Endothelial cell of umbilical vein (primary cell): ENCODE data around the gene ACTR8. TPM values are rescaled to one million over a fixed set of nuclear protein-coding genes. Genes with fewer than 3 reads are reported as not detected.

Experiments
- BruUV-seq: library from RNA; stranded (reverse); fragments of 400-500 nt; replicated peaks from 2 replicates; lab custom pipeline; 2021; lab: Mats Ljungman, UMichigan
- CTCF ChIA-PET: fragments of 300-600, 350-600 bp; sonication (Branson Sonifier 250); formaldehyde crosslinking; loops from one replicate; lab custom pipeline; 2021; ENCODE audit warnings: antibody characterized with exemption, inconsistent platforms; lab: Charles Lee
- POLR2A ChIA-PET: fragments of 300-600, 350-600 bp; sonication (Branson Sonifier 250); formaldehyde crosslinking; loops from one replicate; lab custom pipeline; 2021; ENCODE audit warnings: antibody characterized with exemption, inconsistent platforms; lab: Charles Lee
- DNase-seq: peaks from one replicate; pipeline ENCODE4 v3.0.0-alpha.2; 2011; ENCODE audit warnings: low read depth, low spot score
- FAIRE-seq: peaks from 2 replicates; lab custom pipeline; 2011; peaks lifted over from hg19 to GRCh38; lab: Jason Lieb, UNC
- H2AFZ ChIP-seq: 2 replicates; pipeline ENCODE4 v1.6.0; 2012; ENCODE audit warnings: low read depth, low read length, control low read depth, inconsistent platforms
- H3K27ac ChIP-seq: 2 replicates; pipeline ENCODE4 v1.5.1; 2011; ENCODE audit warnings: low read depth, mild to moderate bottlenecking, control low read depth, low read length, moderate library complexity; ENCODE audit not compliant: insufficient read depth
- H3K27me3 ChIP-seq, 2 experiments: 2 replicates each; pipeline versions ENCODE4 v1.6.0 to v1.6.1; 2011; ENCODE audit warnings: low read length in 2 of 2, mixed read lengths in 1 of 2; ENCODE audit not compliant: control insufficient read depth in 2 of 2, insufficient read depth in 2 of 2
- H3K36me3 ChIP-seq, 2 experiments: 2 replicates in 1 of 2; 3 replicates in 1 of 2; pipeline ENCODE4 v1.5.1; 2011; ENCODE audit warnings: low read length in 2 of 2, mild to moderate bottlenecking in 1 of 2, moderate library complexity in 1 of 2; ENCODE audit not compliant: control insufficient read depth in 2 of 2, insufficient read depth in 2 of 2; ENCODE audit errors: extremely low read depth in 1 of 2
- H3K4me1 ChIP-seq: 3 replicates; pipeline ENCODE4 v1.5.1; 2011; ENCODE audit warnings: mild to moderate bottlenecking, low read length; ENCODE audit not compliant: control insufficient read depth, insufficient read depth; ENCODE audit errors: extremely low read depth
- H3K4me2 ChIP-seq: 2 replicates; pipeline ENCODE4 v1.6.1; 2011; ENCODE audit warnings: low read length, control low read depth, mixed read lengths; ENCODE audit not compliant: insufficient read depth
- H3K4me3 ChIP-seq, 3 experiments: fragments of 200-600 bp in 1 of 3; sonication (generic), shearing (Covaris generic) in 1 of 3; replicated peaks in 1 of 3; 2 replicates each; pipeline ENCODE4 v1.5.1; 2011 to 2016; ENCODE audit warnings: control low read depth in 3 of 3, low read length in 3 of 3, mild to moderate bottlenecking in 2 of 3, inconsistent platforms in 1 of 3, low read depth in 1 of 3, moderate library complexity in 1 of 3; ENCODE audit not compliant: insufficient read depth in 1 of 3
- H3K79me2 ChIP-seq: 2 replicates; pipeline ENCODE4 v1.6.0; 2012; ENCODE audit warnings: low read length, inconsistent platforms; ENCODE audit not compliant: control insufficient read depth, insufficient read depth
- H3K9ac ChIP-seq: replicated peaks from 2 replicates; pipeline ENCODE3; 2011; ENCODE audit warnings: low read length, control low read depth; ENCODE audit not compliant: insufficient read depth; ENCODE audit errors: extremely low read depth
- H3K9me1 ChIP-seq: replicated peaks from 3 replicates; pipeline ENCODE4 v1.6.0; 2011; ENCODE audit warnings: mild to moderate bottlenecking, low read length; ENCODE audit not compliant: control insufficient read depth, insufficient read depth; ENCODE audit errors: extremely low read depth
- H3K9me3 ChIP-seq: replicated peaks from 2 replicates; pipeline ENCODE4 v1.5.1; 2012; ENCODE audit warnings: low read length, inconsistent platforms; ENCODE audit not compliant: control insufficient read depth, insufficient read depth
- H4K20me1 ChIP-seq: replicated peaks from 2 replicates; pipeline ENCODE3; 2011; ENCODE audit warnings: mild to moderate bottlenecking, low read length; ENCODE audit not compliant: control insufficient read depth, insufficient read depth; ENCODE audit errors: extremely low read depth
- CTCF ChIP-seq, 2 donors: IDR thresholded peaks; 1 replicate in 1 of 2; 2 replicates in 1 of 2; pipeline ENCODE4 v1.5.1; 2011; ENCODE audit warnings: low read length in 2 of 2, mild to moderate bottlenecking in 2 of 2, moderate library complexity in 2 of 2, control low read depth in 1 of 2, inconsistent platforms in 1 of 2, low read depth in 1 of 2; ENCODE audit not compliant: insufficient read depth in 1 of 2; ENCODE audit errors: extremely low read depth in 1 of 2
- EZH2 ChIP-seq: IDR thresholded peaks from 2 replicates; pipeline ENCODE4 v1.6.1; 2012; ENCODE audit warnings: borderline replicate concordance, low read depth, mild to moderate bottlenecking, moderate library complexity, low read length, inconsistent platforms; ENCODE audit not compliant: severe bottlenecking
- FOS ChIP-seq: IDR thresholded peaks from 2 replicates; pipeline ENCODE4 v1.6.1; 2011; ENCODE audit warnings: mild to moderate bottlenecking, low read length, moderate library complexity, borderline replicate concordance; ENCODE audit not compliant: insufficient read depth
- GATA2 ChIP-seq: IDR thresholded peaks from 2 replicates; pipeline ENCODE4 v1.7.0; 2011; ENCODE audit warnings: low read depth, mild to moderate bottlenecking, moderate library complexity, mixed read lengths, low read length; ENCODE audit not compliant: insufficient read length, insufficient read depth
- JUN ChIP-seq: IDR thresholded peaks from 2 replicates; pipeline ENCODE4 v1.6.1; 2011; ENCODE audit warnings: borderline replicate concordance, low read depth; ENCODE audit not compliant: insufficient read length, insufficient read depth
- MAX ChIP-seq: IDR thresholded peaks from 2 replicates; pipeline ENCODE4 v1.6.1; 2011; ENCODE audit not compliant: insufficient read depth, insufficient read length
- MYC ChIP-seq: IDR thresholded peaks from one replicate; pipeline ENCODE4 v1.6.1; 2011; ENCODE audit warnings: mild to moderate bottlenecking, low read depth, low read length
- POLR2A ChIP-seq: IDR thresholded peaks from 2 replicates; pipeline ENCODE4 v1.6.1; 2012; ENCODE audit warnings: low read depth, mild to moderate bottlenecking, control low read depth, low read length
- POLR2AphosphoS5 ChIP-seq: IDR thresholded peaks from 2 replicates; pipeline ENCODE4 v1.6.1; 2012; ENCODE audit warnings: low read depth, mild to moderate bottlenecking, control low read depth, low read length, moderate library complexity; ENCODE audit not compliant: insufficient read depth
- dilution Hi-C: fragments of 300-500 bp; cut with MboI; formaldehyde crosslinking; loops from one replicate; pipeline ENCODE4 v1.15.0; 2019; ENCODE audit warnings: low sequenced_read_pairs; ENCODE audit not compliant: extremely low pct_ligation_motif_present
- intact Hi-C: fragments of 100-400 bp; cut with micrococcal nuclease; formaldehyde crosslinking; loops from one replicate; pipeline ENCODE4 v1.10.0; 2022
- polyA plus RNA-seq, 4 experiments: library from polyadenylated mRNA; depleted of rRNA in 3 of 4; stranded (reverse) in 3 of 4; unstranded in 1 of 4; fragments of >200 nt; gene quantifications; 2 replicates each; pipeline versions ENCODE4 v1.2.1 to v1.2.3, GENCODE V29; 2011 to 2012; ENCODE audit warnings: missing spikeins in 1 of 4
- total RNA-seq: library from RNA; stranded (reverse); gene quantifications from 2 replicates; pipeline ENCODE4 v1.2.3, GENCODE V29; 2021

The ACTR8 gene
- total and polyA plus RNA-seq, 2 donors (not counting 3 experiments of a cell fraction or from before 2014, with no cell fraction given), result 14.4 to 42.0 TPM

GRCh38 chr3:53829605-53830004 is 52.3 kb downstream of the ACTR8 start:
- dilution Hi-C loops, result no loop called here
- Histone ChIP-seq H3K79me2 (no peaks in the 10 kb centered on the region), H3K4me3 (no peak overlapping the region), H3K9me3 (no peaks in the 10 kb centered on the region), H3K4me2 (no peak overlapping the region), H3K27ac (no peak overlapping the region), H3K9ac (no peak overlapping the region), H3K27me3 (no peaks in the 10 kb centered on the region), H2AFZ (no peak overlapping the region), H3K9me1 (no peaks in the 10 kb centered on the region), H4K20me1 (no peaks in the 10 kb centered on the region), H3K36me3 (no peaks in the 10 kb centered on the region), H3K4me1 (no peaks in the 10 kb centered on the region)
- POLR2A ChIA-PET, result no interaction called here
- intact Hi-C loops, result no loop called here
- BruUV-seq, result no TSS peak
- TF ChIP-seq MAX (no peak), JUN (no peak), GATA2 (no peak), POLR2AphosphoS5 (no peak), EZH2 (no peak), MYC (no peak), CTCF (IDR thresholded peaks at IDR 0.05; ENCODE audit: extremely low read depth in 1 of 2, insufficient read depth in 1 of 2, low read depth in 1 of 2, low read length in 2 of 2) (no peak), POLR2A (no peak), FOS (no peak)
- CTCF ChIA-PET, result interaction anchor here (1.0 kb wide), 1 partner anchor 22 kb away, joined by 3 read pairs; no protein-coding TSS in a partner anchor
- no peak for DNase-seq
- FAIRE-seq, result no peak
